GM21723 (cell line): Measurements from ENCODE around the gene FSD1.
"Not testable (repeated sequence)": the region's sequence is repeated elsewhere in the genome, so short reads cannot be mapped to it uniquely, and the experiment has no call there.

Experiments used
- ATAC-seq: cut with Tn5 transposase; IDR thresholded peaks from one replicate; pipeline ENCODE4 v1.9.1; 2021; ENCODE audit warnings: mild to moderate bottlenecking, moderate library complexity; ENCODE audit not compliant: unreplicated experiment

Gene FSD1

GRCh38 chr19:4304538-4305256 lies at the start of gene FSD1:
FSD1 (plus strand) TSS chr19:4304598; CDS start chr19:4304747, 149 bp downstream.
- ATAC-seq: no peak

GRCh38 chr19:4256563-4256962 lies 47.8 kb upstream of the FSD1 start:
- no peak for ATAC-seq

- no peak for ATAC-seq
Measured at GRCh38 chr19:4257025-4257424, 47.4 kb upstream of the FSD1 start.

- no peak for ATAC-seq
Measured at GRCh38 chr19:4258181-4258580, 46.2 kb upstream of the FSD1 start.

- ATAC-seq: no peak
Measured at GRCh38 chr19:4260613-4261191, 43.7 kb upstream of the FSD1 start.

GRCh38 chr19:4264812-4265211 lies 39.6 kb upstream of the FSD1 start:
- ATAC-seq: no peak

GRCh38 chr19:4266253-4267000 lies 38.0 kb upstream of the FSD1 start:
- ATAC-seq: no peak

GRCh38 chr19:4267101-4267900 lies 37.1 kb upstream of the FSD1 start:
- ATAC-seq: no peak

- ATAC-seq: no peak
Measured at GRCh38 chr19:4267901-4268815, 36.2 kb upstream of the FSD1 start.

GRCh38 chr19:4268816-4269430 lies 35.5 kb upstream of the FSD1 start:
- no peak for ATAC-seq

GRCh38 chr19:4272894-4273293 lies 31.5 kb upstream of the FSD1 start:
- no peak for ATAC-seq

GRCh38 chr19:4274321-4274686 lies 30.1 kb upstream of the FSD1 start:
- ATAC-seq: not testable (repeated sequence)

- no peak for ATAC-seq
Measured at GRCh38 chr19:4277191-4277696, 27.2 kb upstream of the FSD1 start.

- ATAC-seq: no peak
Measured at GRCh38 chr19:4278010-4278409, 26.4 kb upstream of the FSD1 start.

- no peak for ATAC-seq
Measured at GRCh38 chr19:4278419-4279266, 25.8 kb upstream of the FSD1 start, which contains the start of gene SHD. SHD (plus strand) TSS chr19:4279266; CDS start chr19:4280064, 798 bp downstream.

GRCh38 chr19:4279267-4279529 lies 25.2 kb upstream of the FSD1 start:
- no peak for ATAC-seq

GRCh38 chr19:4279530-4280422 lies 24.6 kb upstream of the FSD1 start:
- no peak for ATAC-seq
